Measurements from ENCODE around the gene CHM.

DNA sequence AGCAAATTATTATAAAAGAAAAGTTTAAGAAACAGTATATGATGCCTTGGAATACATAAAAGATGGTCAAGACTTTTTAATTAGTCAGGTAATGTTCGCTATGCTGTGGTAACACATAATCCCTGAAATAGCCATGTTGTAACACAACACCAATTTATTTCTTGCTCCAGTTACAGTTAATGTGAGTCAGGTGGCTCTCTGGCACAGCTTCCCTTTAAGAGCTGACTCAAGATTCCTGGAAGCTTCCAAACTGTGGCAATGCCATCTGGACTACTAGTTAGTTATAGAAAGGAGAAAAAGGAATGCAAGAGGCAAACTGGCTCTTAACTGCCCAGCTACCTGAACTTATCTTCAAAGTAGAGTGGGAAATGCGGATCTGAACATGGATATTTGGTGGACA lies 210.5 kb downstream of the CHM start:
- TF ChIP-seq PHF8 (conservative IDR thresholded peaks at IDR 0.05; ENCODE audit: low read depth, low read length) (no peak), RNF2 (IDR thresholded peaks at IDR 0.05; ENCODE audit: borderline replicate concordance, low read depth, low read length, missing control alignments, poor library complexity, severe bottlenecking) (no peak)
